ENCODE measurements around the gene CCNF.
"Not testable (repeated sequence)": the region's sequence is repeated elsewhere in the genome, so short reads cannot be mapped to it uniquely, and the experiment has no call there.

CCNF gene

DNA sequence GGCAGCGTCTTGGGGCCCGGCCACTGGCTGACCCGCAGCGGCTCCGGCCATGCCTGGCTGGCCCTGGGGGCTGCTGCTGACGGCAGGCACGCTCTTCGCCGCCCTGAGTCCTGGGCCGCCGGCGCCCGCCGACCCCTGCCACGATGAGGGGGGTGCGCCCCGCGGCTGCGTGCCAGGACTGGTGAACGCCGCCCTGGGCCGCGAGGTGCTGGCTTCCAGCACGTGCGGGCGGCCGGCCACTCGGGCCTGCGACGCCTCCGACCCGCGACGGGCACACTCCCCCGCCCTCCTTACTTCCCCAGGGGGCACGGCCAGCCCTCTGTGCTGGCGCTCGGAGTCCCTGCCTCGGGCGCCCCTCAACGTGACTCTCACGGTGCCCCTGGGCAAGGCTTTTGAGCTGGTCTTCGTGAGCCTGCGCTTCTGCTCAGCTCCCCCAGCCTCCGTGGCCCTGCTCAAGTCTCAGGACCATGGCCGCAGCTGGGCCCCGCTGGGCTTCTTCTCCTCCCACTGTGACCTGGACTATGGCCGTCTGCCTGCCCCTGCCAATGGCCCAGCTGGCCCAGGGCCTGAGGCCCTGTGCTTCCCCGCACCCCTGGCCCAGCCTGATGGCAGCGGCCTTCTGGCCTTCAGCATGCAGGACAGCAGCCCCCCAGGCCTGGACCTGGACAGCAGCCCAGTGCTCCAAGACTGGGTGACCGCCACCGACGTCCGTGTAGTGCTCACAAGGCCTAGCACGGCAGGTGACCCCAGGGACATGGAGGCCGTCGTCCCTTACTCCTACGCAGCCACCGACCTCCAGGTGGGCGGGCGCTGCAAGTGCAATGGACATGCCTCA lies 42.6 kb downstream of the CCNF start:
- no peak for DNase-seq (ENCODE audit: low spot score)

- DNase-seq (ENCODE audit: low spot score): no peak
Measured at GRCh38 chr16:2472488-2472864, 43.2 kb downstream of the CCNF start.

- no peak for DNase-seq (ENCODE audit: low spot score)
Measured at GRCh38 chr16:2472885-2473445, 43.7 kb downstream of the CCNF start.

- DNase-seq (ENCODE audit: low spot score): no peak
Measured at GRCh38 chr16:2473446-2473926, 44.2 kb downstream of the CCNF start.

DNA sequence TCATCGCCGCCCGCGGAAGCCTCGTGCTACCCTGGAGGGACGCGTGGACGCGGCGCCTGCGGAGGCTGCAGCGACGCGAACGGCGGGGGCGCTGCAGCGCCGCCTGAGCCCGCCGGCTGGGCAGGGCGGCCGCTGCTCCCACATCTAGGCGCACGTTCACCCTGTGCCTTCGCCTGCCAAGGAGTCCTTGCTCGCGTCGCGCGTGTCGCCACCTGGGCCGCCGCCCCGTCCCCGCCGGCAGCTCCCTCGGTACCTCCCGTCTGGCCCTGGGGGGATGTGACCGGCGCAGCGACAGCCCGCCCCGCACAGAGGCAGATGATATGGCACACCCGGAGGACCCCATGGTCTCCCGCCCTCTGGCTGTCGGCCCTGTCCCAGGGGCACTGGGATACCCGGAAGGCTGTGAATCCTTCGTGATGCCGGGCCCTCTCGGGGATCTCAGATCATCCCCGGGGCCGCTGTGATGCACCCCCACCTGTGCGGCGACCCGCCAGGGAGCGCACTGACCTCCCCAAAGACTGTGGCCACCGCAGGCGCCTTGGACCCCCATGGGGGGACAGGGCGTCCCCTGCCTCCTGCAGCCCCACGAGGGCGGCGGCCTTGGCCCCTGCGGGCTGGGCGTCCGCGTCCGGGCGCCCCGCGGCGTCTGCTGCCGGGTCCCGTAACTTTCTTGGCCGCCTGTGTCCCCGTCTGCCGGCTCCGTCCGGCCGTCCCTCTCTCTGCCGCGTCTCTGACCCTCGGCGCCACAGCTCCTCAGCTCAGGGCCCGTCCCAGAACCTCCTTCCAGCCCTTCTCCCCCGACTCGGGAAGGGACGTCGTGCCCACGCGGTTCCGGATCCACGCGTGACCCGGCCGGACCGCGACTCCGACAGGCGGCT lies 45.0 kb downstream of the CCNF start:
- peak; percentile 75 for DNase-seq (ENCODE audit: low spot score)

- peak; percentile 82 for DNase-seq (ENCODE audit: low spot score)
Measured at GRCh38 chr16:2474877-2475412, 45.7 kb downstream of the CCNF start, which contains the start of gene TBC1D24. Gene TBC1D24, plus strand, starts transcription at chr16:2475127. Its CDS starts 21,022 bp downstream, at chr16:2496149.

GRCh38 chr16:2475413-2476344 lies 46.4 kb downstream of the CCNF start:
- no peak for DNase-seq (ENCODE audit: low spot score)

- DNase-seq (ENCODE audit: low spot score): no peak
Measured at GRCh38 chr16:2476345-2476720, 47.1 kb downstream of the CCNF start.

DNA sequence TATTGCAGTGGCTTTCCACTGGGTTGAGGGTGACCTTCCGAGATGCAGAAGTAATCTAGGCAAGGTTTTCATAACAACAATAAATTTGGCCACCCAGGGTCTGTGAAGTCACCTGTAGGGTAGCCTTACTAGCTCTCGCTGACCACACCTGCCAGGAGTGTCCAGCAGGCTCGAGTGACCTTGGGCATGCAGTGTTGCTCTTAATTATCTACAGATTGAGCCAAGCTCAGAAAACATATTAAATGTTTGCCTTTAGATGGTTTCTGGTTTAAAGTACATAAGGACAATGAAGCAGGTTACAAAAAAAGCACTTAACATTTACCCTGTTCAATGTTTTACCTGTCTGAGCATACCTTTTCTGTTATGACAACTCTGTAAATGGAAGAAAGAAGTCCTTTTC lies 47.5 kb downstream of the CCNF start:
- no peak for DNase-seq (ENCODE audit: low spot score)

- no peak for DNase-seq (ENCODE audit: low spot score)
Measured at GRCh38 chr16:2477327-2477726, 48.1 kb downstream of the CCNF start.

GRCh38 chr16:2478279-2478678 lies 49.0 kb downstream of the CCNF start:
- DNase-seq (ENCODE audit: low spot score): peak; percentile 74

DNA sequence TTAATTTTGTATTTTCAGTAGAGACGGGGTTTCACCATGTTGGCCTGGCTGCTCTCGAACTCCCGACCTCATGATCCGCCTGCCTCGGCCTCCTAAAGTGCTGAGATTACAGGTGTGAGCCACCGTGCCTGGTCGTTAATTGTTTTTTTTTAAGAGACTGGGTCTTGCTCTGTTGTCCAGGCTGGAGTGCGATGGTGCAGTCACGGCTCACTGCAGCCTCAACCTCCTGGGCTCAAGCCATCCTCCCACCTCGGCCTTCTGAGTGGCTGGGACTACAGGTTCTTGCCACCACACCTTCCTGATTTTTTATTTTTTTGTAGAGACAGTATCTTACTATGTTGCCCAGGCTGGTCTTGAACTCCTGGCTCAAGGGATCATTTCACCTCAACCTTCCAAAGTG lies 50.7 kb downstream of the CCNF start:
- not testable (repeated sequence) for DNase-seq (ENCODE audit: low spot score)

DNA sequence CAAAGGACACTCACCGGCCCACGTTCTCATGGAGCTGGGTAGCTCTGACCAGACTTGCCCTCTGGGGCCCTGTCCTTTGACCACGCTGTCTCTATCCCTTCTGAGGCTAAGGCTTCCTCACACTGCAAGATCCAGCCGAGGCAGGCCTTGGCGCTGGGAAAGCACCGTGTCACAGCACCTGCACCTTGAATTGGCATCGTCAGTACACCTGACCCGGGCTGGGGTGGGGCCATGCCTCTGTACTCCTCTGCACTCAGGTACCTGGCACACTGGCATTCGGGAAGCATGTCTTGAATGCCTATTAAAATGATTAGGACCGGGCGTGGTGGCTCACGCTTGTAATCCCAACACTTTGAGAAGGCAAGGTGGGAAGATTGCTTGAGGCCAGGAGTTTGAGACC lies 51.7 kb downstream of the CCNF start:
- DNase-seq (ENCODE audit: low spot score): no peak

GRCh38 chr16:2481676-2482075 lies 52.4 kb downstream of the CCNF start:
- no peak for DNase-seq (ENCODE audit: low spot score)

DNA sequence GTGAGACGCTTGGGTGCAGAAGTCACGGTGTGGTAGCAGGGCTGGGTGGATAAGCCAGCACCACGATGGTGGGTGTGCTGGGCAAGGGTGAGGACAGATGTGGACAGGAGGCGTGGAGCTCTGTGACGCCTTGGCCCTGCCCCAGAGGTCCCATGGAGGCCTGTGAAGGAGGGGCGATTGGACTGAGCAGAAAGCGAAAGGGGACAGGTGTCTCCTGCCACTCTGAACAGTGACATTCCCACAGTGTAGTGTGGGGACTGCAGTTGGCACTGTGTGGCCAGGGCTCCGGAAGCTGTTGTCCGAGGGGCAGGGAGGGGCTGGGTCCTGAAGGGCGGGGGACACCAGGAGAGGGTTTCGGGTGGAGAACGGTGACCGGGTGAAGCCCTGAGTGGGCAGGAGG lies 53.0 kb downstream of the CCNF start:
- peak; percentile 38 for DNase-seq (ENCODE audit: low spot score)

DNA sequence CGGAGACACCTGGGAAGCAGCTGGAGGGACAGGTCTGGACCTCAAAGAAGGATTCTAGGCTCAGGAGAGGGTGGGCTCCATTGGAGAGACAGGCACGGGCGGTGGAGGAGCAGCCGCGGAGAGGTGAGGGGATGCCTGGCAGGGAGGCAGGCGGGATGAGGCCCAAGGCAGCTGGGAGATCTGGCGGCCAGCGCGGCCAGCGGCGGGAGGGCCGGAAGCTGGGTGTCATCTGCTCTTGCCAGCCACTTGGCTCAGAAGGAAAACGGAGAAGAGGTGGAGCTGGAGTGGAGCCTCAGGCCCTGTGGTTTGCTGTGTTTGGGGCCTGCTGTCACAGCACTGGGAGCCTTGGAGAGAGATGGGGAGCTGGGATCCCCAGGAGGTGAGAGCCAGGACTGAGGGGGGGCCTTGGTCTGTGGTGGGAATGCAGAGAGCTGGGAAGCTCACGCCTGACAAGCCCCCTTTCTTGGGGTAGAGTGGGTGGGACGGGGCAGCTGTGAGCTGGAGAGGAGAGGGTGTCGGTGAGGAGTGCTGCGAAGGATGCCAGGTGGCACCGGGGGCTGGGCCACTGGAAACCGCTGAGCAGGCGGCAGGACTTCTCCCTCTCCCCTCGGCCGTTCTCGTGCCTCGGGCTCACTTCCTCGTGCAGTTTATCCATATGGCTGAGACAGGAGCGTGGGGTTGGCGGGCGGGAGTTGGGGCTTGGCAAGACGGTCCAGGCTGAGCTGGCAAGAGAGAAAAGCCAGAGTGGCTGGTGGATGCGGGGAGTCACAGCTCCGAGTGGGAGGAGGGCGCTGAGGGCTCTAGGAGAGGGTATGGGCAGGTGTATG lies 53.7 kb downstream of the CCNF start:
- no peak for DNase-seq (ENCODE audit: low spot score)

GRCh38 chr16:2483939-2484897 lies 55.0 kb downstream of the CCNF start:
- DNase-seq (ENCODE audit: low spot score): no peak

GRCh38 chr16:2484898-2485508 lies 55.8 kb downstream of the CCNF start:
- no peak for DNase-seq (ENCODE audit: low spot score)

All from hematopoietic multipotent progenitor cell treated with erythropoietin and hydrocortisone succinate and interleukin-3 and kit ligand, for 15 days (in vitro differentiated cells).